ENCODE measurements around the gene CTSF.
"Not testable (repeated sequence)": the region's sequence is repeated elsewhere in the genome, so short reads cannot be mapped to it uniquely, and the experiment has no call there.

CTSF gene

GRCh38 chr11:66595245-66595904, 27.0 kb upstream of the CTSF start:
- no peak for TF ChIP-seq CTCF (conservative IDR thresholded peaks at IDR 0.05)
- peak overlapping the region; percentile 2; the same call in 1 of the 2 replicates for H3K27ac ChIP-seq

GRCh38 chr11:66593650-66594049, 25.2 kb upstream of the CTSF start:
- peak overlapping the region; percentile 79; the same call in 1 of the 2 replicates for H3K27ac ChIP-seq

GRCh38 chr11:66593303-66593635, 24.9 kb upstream of the CTSF start:
- TF ChIP-seq CTCF (conservative IDR thresholded peaks at IDR 0.05) = no peak
- H3K27ac ChIP-seq = peak overlapping the region; percentile 79

More at GRCh38 chr11:66593650-66594049, 25.2 kb upstream of the CTSF start:
- TF ChIP-seq CTCF (conservative IDR thresholded peaks at IDR 0.05) = no peak

- peak; percentile 93 for TF ChIP-seq CTCF (conservative IDR thresholded peaks at IDR 0.05)
- H3K27ac ChIP-seq = peak within 1 kb of the TSS; percentile 79
These were observed 24.3 kb upstream of the CTSF start, which contains the start of the genes CCDC87 and CCS for GRCh38 chr11:66592457-66593302. Gene CCDC87 (minus strand): TSS chr11:66593063. CDS start chr11:66593015, 48 bp downstream. Gene CCS (plus strand): TSS chr11:66593185. CDS start chr11:66593262, 77 bp downstream.

- no peak for TF ChIP-seq CTCF (conservative IDR thresholded peaks at IDR 0.05)
- H3K27ac ChIP-seq = no peak overlapping the region
These were observed 22.8 kb upstream of the CTSF start for GRCh38 chr11:66591175-66591574.

GRCh38 chr11:66589996-66590675, 21.7 kb upstream of the CTSF start:
- no peak for TF ChIP-seq CTCF (conservative IDR thresholded peaks at IDR 0.05)
- no peak overlapping the region for H3K27ac ChIP-seq

GRCh38 chr11:66589315-66589714, 20.9 kb upstream of the CTSF start:
- H3K27ac ChIP-seq = not testable (repeated sequence)
